Osteocyte (in vitro differentiated cells): ENCODE results near the gene AAMP. TPM values are rescaled to one million over a fixed set of nuclear protein-coding genes. Genes with fewer than 3 reads are reported as not detected.

ENCODE experiments used
- DNase-seq: peaks from one replicate; pipeline ENCODE4 v3.0.0; 2021; ENCODE audit warnings: mixed read lengths; ENCODE audit not compliant: unreplicated experiment; ENCODE audit errors: extremely low spot score
- H3K27ac Mint-ChIP-seq: one replicate; pipeline ENCODE4 v1.8.0; 2021; ENCODE audit warnings: mild to moderate bottlenecking, mixed read lengths; ENCODE audit not compliant: unreplicated experiment
- H3K27me3 Mint-ChIP-seq: one replicate; pipeline ENCODE4 v1.8.0; 2021; ENCODE audit warnings: mixed read lengths; ENCODE audit not compliant: unreplicated experiment
- H3K36me3 Mint-ChIP-seq: one replicate; pipeline ENCODE4 v1.8.0; 2021; ENCODE audit warnings: mixed read lengths; ENCODE audit not compliant: unreplicated experiment
- H3K4me1 Mint-ChIP-seq: one replicate; pipeline ENCODE4 v1.8.0; 2021; ENCODE audit warnings: mixed read lengths; ENCODE audit not compliant: unreplicated experiment
- H3K4me3 Mint-ChIP-seq: one replicate; pipeline ENCODE4 v1.8.0; 2021; ENCODE audit warnings: mild to moderate bottlenecking, moderate library complexity, mixed read lengths; ENCODE audit not compliant: unreplicated experiment
- H3K9me3 Mint-ChIP-seq: one replicate; pipeline ENCODE4 v1.8.0; 2021; ENCODE audit warnings: mixed read lengths; ENCODE audit not compliant: unreplicated experiment
- CTCF ChIP-seq: fragments of 200-600 bp; sonication (generic); IDR thresholded peaks from 2 replicates; pipeline ENCODE4 v1.5.0; 2021; ENCODE audit warnings: antibody characterized with exemption, mild to moderate bottlenecking, moderate library complexity
- total RNA-seq: library from RNA; stranded (reverse); gene quantifications from 2 replicates; pipeline ENCODE4 v1.2.1, GENCODE V29; 2021

The AAMP gene
- total RNA-seq, 1 donor from 2014 or later = 62.9 TPM

GRCh38 chr2:218292048-218293014, 22.4 kb upstream of the AAMP start, which contains the start of gene TMBIM1:
Gene TMBIM1 (minus strand): TSS chr2:218292503. CDS start chr2:218282141, 10,362 bp downstream.
- Mint-ChIP-seq H3K4me1 (peaks cover 39% of the 10 kb centered on the region), H3K36me3 (no peaks in the 10 kb centered on the region), H3K4me3 (peak within 1 kb of the TSS; percentile 80), H3K27ac (peak within 1 kb of the TSS; percentile 88), H3K27me3 (no peaks in the 10 kb centered on the region), H3K9me3 (no peaks in the 10 kb centered on the region)
- peak; percentile 98 for TF ChIP-seq CTCF
- DNase-seq = peak; percentile 91

GRCh38 chr2:218291318-218292047, 21.5 kb upstream of the AAMP start:
- Mint-ChIP-seq H3K4me1 (peaks cover 47% of the 10 kb centered on the region), H3K4me3 (peak overlapping the region; percentile 80), H3K9me3 (no peaks in the 10 kb centered on the region), H3K27ac (peak overlapping the region; percentile 88), H3K27me3 (no peaks in the 10 kb centered on the region), H3K36me3 (no peaks in the 10 kb centered on the region)
- no peak for TF ChIP-seq CTCF
- no peak for DNase-seq

- Mint-ChIP-seq H3K9me3 (no peaks in the 10 kb centered on the region), H3K27me3 (no peaks in the 10 kb centered on the region), H3K27ac (peak overlapping the region; percentile 88), H3K4me1 (peaks cover 56% of the 10 kb centered on the region), H3K4me3 (peak overlapping the region; percentile 80), H3K36me3 (no peaks in the 10 kb centered on the region)
- no peak for DNase-seq
- TF ChIP-seq CTCF = no peak
Measured at GRCh38 chr2:218290316-218291261, 20.7 kb upstream of the AAMP start.

GRCh38 chr2:218289639-218290315, 19.8 kb upstream of the AAMP start:
- no peaks in the 10 kb centered on the region for H3K9me3 Mint-ChIP-seq
- no peaks in the 10 kb centered on the region for H3K36me3 Mint-ChIP-seq
- peak overlapping the region; percentile 55 for H3K4me3 Mint-ChIP-seq
- TF ChIP-seq CTCF = no peak
- no peaks in the 10 kb centered on the region for H3K27me3 Mint-ChIP-seq
- H3K4me1 Mint-ChIP-seq = peaks cover 63% of the 10 kb centered on the region
- DNase-seq = no peak
- peak overlapping the region; percentile 88 for H3K27ac Mint-ChIP-seq
